Measurements from ENCODE around the gene DLG1.
A peak's percentile ranks its signal among the peaks of the same experiment; 100 is the strongest.

DLG1 gene

DNA sequence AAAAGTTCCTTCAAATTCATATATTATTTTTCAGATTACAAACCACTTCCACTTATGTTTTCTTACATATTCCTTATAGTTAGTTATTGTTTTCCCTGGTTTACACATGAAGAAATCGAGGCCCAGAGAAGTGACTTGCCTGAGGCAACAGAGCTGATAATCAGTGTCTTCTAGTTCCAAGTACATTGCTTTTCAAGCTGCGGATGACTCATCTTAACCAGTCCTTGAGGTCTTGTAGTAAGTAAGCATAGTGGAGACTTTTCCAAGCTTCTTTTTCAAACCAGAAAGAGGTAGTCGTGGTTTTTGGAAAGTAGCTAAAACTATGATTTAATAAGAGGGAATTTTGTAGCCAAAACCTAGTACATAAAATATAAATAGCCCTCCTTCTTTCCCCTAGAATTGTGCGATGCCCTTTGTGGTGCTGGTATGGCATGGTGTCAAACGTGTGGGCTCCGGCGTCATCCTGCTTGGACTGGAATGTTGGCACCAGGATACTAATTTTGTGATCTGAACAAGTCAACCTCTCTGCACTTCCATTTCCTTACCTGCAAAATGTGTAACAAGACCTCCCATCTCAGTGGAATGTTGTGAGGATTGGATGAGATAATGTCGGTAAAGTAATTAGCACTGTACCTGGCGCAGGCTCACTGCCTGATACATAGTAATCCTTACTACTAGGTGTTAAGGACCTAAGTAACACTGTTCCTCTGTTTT, 19.0 kb upstream of the DLG1 start:
- DNase-seq, result peak; percentile 91

DNA sequence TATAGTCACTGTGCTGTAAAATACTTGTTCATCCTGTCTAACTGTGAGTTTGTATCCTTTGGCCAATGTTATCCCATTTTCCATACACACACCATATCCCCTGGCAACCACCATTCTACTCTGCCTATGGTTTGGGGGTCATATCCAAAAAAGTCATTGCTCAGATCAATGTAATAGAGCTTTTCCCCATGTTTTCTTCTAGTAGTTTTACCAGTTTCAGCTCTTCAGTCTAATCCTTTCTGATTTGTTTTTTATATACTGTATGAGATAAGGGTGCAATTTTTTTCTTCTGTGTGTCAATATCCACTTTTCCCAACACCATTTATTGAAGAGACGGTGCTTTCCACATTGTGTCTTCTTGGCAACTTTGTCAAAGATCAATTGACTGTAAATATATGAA, 14.0 kb upstream of the DLG1 start:
- no peak for DNase-seq

DNA sequence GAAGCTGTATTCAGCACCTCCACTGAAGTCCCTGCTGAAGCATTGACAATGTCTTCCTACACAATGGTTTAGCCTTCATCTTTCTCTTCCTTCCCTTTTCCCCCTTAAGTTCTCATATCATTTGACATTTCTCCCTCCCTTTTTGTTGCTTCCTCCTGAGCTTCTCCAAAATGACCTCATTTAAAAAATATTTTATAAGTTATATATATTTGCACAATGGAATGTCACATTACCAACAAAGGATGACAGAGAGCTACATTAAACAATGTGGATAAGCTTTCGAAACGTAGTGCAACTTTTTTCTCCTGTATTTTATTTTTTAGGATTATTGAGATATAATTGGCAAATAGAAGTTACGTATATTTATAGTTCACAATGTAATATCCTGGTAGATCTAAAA, 13.2 kb upstream of the DLG1 start:
- DNase-seq, result no peak

DNA sequence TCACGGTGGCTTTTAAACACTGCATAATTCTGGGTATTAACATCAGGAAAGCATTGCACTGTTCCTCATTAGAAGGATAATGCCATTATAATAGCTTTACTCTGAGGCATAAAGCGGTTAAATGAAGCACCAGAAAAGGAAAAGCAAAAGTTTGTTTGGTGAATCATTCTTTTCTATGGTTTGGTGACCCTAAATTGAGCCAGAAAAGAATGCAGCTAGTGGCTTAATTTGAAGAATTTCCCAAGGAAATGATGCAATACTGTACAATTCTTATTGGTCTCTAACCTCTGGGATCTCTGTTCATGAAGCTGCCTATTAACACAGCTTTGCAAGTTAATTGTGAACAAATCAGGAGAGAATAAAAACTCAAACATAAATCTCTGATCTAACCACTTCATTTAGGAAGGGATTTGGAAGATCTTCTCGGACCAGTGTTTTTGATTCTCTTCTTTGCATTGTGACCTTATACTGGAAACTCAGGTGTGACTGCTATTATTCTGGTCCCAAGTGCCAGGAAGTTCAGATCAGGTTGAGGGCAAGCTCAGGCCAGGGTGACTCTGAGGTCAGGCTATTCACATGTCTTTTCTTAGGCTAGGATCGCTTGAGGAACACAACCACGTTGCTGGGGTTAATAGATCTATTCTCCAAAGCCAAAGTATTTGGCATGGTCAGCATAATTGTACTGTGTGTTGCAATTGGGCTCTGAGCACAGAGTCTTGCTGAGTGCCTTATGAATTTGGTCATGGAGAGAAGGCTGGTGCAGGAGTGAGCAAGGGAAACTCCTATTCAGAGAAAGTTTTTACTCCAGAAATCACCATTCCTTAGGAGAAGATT, 11.3 kb upstream of the DLG1 start:
- DNase-seq, result peak; percentile 98

DNA sequence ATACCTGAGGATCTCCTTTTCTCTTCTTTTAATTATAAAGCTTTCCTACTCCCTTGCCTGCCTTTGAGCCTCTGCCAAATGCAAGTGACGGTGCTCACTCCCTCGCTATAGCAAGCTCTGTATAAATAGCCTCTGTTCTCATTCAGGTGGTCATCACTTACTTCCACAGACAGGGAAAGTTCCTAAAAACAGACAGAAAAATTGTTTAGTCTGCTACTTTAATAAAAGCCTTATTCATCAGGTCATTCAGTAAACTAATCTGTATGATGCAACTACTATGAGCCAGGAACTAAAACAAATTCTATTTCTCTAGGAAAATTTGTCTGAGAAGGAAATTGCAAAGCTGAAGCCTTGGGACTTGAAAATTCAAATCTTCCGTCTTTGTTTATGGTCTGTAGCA, 10.2 kb upstream of the DLG1 start:
- DNase-seq, result peak; percentile 88

DNA sequence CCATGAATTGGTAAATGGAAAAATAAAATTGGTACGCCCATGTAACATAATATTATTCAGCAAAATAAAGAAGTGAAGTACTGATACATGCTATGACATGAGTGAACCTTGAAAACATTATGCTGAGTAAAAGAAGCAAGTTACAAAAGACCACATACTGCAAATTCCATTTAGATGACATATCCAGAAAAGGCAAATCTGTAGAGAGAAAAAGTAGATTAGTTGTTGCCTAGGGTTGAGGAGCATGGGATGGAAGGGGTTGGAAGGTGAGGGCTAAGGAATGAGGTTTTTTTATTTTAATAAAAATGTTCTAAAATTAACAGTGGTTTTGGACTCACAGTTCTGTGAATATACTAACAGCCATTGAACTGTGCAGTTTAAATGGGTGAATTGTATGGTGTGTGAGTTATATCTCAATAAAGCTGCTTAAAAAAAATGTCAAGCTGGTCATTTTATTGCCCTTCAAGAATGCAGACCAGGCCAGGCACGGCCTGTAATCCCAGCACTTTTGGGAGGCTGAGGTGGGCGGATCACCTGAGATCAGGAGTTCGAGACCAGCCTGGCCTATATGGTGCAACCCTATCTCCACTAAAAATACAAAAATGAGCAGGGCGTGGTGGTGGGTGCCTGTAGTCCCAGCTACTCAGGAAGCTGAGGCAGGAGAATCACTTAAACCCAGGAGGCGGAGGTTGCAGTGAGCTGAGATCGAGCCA, 8.1 kb upstream of the DLG1 start:
- peak; percentile 93 for DNase-seq

DNA sequence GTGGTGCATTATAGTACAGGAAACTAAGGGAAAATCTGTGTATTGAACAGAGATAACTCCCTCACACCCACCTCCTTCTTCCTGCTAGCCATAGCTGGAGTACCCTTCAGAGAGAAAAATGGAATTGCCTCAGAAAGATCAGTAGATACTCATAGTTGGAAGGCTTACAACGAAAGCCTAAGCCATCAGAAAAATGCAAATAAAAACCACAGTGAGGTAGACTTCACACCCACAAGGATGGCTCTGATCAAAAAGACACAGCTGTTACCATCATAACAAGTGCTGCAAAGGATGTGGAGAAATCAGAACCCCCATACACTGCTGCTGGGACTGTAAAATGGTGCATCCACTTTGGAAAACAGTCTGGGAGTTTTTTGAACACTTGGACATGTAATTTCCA, 7.4 kb upstream of the DLG1 start:
- DNase-seq, result peak; percentile 93

DNA sequence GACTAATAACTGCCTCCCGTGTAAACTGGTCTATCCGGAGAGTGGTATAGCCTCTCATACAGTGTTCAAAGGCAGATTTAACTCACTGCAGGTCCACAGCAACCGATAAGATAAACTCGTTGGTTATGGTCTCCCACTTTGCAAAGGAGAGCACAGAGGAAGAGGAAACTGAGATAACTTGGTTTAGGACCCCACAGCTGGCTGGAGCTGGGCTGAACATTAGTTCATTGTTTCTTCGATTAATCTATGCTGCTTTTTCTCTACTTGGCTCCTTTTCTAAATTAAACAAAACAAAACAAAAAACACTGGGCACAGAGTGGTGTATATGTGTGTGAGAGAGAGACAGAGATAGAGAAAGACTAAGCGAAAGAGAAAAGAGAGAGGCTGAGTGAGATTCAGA, 5.0 kb upstream of the DLG1 start:
- no peak for DNase-seq

DNA sequence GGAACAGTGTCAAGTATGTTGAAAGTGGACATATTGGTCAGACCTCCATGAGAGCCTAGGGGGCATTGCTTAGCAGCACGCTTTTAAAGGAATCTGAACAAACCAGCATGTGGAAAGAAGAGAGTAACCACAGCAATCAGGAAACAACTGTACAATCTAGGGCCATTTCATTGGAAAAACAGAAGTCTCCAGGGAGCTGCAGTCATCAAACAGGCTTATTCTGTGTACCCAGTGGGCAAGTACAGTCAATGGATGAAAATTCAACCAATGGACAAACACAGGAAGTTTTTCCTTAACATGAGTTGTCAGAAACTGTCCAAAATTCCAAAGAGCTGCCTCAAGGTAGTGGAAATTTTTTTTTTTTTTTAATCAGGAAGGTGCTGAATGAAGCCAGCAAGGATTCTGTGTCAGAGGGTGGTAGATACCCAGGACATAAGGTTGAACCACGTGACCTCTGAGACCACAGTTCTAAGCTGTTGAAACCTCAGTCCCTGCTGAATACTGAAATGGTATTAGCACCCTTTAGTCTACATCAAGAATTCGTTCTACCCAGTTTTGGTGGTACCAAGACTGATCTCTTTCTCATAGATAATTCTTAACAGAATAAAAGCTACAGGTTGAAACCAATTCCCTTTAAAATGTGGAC, 4.4 kb upstream of the DLG1 start:
- peak; percentile 85 for DNase-seq

DNA sequence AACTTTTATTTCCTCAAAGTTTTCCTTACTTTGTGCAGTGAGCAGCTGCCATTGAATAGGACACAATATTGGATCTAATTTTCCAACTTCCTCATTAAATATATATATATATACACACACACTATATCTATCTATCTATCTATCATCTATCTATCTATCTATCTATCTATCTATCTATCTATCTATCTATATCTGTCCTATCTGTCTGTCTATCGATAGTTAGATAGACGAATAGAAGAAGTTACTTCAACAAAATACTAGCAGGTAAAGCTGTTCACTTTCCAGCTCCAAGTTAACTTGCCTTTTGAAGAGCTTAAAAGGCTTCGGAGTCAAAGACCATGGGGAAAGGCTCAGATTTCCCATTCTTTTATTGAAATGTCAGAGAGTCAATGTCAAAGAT, 3.6 kb upstream of the DLG1 start:
- no peak for DNase-seq

DNA sequence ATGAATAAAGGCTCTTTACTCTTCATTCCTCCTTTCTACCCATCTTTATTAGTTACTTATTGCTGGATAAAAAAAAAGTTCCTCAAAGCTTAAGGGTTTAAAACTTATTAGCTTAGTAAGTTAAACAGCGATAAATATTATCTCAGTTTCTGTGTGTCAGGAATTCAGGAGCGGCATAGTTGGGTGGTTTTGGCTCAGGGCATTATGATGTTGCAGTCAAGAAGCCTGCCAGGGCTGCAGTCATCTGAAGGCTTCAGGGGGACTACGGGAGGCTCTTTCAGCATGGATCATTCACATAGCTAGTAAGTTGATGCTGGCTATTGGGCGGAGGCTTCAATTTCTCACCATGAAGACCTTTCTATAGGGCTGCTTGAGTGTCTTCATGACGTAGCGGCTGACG, 1.9 kb upstream of the DLG1 start:
- no peak for DNase-seq

DNA sequence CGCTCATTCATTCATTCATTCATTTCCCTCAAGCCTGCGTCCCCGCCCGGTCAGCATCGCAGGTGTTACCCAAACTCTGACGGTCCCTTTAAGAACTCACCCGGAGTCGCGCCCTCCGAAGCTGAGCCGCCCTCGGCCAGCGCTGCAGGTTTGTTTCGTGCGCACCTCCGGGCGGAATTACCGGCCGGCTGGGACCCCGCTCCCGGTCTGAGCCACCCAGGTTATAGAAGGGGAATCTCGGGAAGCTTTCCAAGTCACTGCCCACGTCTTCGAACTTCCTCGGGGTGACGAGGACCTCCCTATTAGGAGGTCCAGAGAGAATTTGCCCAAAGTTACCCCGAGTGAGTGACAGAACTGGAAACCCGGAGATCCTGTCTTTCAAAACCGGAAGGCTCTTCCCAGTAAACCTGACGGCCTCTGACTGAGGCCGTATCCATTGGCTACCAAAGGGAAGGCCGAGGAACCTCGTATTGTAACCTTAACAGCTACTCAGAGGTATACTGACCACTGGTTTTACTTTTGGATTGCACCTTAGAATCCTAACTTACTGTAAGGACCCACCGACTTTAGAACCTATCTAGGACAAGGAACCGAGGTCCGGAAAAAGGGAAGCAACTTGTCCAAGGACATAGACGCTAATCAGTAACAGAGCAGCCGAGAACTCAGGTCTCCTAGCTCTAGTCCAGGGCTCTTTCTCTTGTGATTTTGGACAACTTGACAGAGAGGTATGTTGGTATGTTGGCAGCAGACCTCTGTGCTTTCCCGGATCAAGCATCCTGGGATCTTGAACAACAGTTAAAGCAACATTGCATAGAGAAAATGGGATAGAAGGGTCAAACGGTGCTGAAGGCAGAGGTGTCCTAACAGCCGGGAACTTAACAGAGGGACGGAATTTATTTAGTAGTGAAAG, 788 bp upstream of the DLG1 start:
- DNase-seq, result no peak

DNA sequence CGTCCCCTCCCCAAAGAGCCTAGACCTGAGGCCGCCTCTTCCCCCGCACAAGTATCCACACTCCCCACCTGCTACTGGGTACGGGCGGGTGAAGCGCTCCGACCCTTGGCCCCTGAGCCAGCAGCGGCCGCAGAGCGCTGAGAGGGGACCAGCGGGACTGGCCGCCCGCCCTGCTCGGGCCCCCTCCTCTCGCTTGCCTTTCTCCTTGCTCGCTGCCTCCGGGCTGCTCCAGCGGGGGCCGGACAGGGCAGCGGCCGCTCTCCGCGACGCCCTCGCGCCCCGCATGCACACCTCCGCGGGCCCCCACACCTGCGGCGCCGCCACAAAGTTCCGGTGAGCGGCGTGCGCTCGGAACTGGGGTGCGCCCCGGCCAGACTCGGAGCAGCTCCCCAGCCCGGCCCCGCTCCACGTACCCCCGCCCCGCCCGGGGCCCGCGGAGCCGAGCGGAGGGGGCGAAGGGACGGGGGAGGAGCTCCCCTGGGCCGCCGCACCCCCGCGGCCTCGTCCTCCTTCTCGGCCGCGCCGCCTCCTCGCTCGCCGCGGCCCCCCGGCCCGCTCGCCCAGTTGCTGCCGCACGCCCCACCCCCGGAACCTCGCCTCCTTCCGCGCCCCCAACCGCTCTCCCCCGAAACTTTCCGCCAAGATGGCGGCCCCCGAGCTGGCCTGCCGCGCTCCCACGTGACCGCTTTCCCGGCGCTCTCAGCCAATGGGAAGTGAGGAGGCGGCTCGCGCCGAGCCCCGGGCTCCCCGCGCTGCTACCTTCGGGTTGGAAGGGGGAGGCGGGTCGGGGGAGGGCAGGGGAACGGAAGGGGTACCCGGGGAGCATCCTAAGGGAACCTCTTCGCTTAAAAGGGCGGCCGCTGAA, 704 bp downstream of the DLG1 start:
- DNase-seq, result peak; percentile 91

DNA sequence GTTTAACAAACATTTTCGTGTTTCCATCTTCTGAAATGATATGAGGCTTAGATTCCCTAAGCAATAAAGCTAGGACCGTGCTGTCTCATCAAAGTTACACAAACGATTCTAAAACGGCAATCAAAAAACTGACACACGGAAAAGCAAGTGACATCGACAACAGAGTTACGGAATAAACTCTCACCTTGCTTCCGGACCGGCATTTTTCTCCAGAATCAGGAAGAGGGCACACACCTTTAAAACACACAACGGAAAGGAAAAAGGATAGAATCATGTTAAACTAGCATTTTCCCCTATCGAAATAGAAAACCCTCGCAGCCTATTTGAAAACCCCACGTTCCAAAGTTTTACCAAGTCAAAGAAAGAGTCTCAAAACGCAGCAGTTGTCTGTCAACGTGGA, 1.4 kb downstream of the DLG1 start:
- no peak for DNase-seq

DNA sequence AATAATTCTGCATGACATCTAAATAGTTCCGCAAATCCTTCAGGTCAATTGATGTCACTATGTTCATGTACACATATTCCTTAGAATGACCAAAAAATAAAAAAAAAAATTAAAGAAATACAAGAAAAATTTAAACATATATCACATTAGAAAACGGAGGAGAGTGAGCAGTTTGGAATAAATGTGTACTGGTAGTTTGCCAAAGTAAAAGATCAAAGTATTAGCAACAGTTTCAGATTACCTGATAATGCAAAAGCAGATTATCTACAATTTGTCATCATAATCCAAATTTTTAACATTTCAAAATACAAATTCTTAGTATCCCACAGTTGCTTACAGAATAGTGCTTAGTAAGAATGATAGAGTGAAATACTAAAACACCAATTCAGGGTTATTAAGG, 1.9 kb downstream of the DLG1 start:
- no peak for DNase-seq

DNA sequence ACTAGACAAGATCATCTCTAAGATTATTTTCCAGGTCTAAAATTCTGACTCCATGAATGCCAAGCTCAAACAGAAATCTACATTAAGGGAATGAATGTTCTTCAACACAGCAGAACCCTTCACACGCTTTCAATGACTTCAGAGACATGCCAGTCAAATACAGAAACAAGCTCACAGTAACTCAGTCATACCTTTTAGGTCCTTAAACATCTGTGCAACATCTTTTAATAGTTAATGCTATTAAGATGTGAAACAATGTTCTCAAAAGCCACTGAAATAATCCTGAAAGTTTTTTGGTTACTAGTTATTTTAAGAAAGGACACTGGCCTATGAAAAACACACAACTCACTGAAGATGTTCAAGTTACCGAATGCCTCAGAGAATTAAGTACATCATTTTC, 2.5 kb downstream of the DLG1 start:
- no peak for DNase-seq

DNA sequence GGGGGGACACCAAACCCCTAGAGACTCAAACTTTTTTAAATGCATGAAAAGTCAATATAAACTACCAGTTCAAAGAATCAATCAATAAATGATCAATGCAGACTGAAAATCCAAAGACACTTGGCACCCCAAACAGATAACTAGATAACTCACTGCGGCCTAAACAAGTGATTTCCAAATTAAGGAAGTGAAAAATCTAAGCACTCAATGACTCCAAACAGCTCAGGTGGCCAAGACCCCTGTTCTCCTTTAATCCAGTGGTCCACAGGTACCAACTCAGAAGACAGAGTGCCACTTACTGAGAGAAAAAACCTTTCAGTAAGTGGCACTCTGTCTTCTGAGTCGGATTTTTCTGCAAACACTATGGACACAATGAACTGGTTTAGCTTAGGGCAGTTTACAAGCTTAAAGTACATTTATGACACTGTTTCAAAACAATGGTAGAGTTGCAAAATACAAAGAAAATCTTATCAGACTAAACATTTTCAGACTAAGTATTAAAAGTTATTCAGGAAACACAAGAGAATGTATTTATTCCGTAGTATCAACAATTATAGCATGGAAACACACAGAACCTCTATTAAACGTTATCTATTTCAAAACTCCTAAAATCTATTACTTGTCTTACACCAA, 4.7 kb downstream of the DLG1 start:
- no peak for DNase-seq

DNA sequence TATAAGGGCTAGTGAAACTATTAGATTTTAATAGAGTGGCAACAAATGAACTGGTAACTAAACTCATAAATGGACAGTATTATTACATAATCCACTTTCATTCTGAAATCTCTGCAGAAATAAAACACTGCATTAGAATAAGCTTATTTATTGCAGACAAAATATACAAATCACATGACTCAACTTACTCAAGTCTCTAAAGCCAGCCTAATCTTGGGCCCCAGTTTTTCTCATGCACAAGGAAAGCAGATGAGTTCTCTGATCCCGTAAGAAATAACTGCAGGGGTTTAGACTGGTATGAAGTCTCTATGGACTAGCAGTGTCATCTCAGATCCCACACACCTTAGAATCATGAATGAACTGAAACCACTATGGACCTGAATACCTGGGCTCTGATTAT, 5.8 kb downstream of the DLG1 start:
- no peak for DNase-seq

DNA sequence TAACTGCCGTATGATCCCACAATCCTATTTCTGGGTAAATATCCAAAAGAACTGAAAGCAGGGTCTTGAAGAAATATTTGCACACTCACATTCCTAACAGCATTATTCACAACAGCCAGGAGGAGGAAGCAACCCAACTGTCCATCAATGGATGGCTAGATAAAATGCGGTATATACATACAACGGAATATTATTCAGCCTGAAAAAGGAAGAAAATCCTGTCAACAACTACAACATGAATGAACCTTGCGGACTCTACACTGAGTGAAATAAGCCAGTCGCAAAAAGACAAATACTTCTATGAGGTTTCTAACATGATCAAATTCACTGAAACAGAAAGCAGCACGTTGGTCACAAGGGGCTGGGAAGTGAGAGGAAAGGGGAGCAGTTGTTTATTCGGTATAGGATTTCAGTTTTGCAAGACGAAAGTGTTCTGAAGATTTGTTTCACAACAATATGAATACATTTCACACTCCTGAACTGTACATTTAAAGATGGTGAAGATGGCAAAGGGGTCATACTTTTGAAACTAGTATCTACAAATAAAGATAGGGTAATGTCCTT, 6.2 kb downstream of the DLG1 start:
- no peak for DNase-seq

DNA sequence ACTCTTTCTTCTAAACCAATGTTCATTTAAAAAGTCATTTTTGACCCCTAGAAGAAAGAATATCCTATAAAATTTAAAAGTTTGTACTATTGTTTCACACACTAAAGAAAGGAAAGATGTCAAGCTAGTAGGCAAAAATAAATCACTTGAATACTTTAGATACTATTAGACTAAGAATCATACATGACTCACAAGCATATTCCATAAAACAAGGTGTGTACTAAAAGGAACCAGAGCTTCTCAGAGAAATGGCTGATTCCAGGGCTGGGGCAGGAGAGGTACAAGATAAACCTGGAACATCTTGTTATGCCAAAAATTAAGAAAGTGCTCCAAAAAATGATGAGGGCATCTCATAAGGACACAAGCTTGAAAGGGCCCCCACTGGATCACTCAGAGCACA, 8.7 kb downstream of the DLG1 start:
- no peak for DNase-seq

DNA sequence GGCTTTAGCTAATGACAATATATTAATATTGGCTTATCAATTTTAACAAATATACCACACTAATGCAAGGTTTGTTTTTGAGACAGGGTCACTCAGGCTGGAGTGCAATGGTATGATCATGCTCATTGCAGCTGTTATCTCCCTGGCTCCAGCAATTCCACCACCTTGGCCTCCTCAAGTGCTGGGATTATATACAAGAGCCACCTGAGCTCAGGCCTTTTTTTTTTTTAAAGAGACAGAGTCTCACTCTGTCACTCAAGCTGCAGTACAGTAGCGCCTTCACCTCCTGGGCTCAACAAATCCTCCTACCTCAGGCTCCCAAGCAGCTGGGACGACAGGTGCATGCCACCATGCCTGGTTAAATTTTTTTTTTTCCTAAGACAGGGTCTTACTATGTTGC, 11.7 kb downstream of the DLG1 start:
- DNase-seq, result no peak

Data from fibroblast of upper back skin (primary cell).